Activated CD8-positive, alpha-beta memory T cell treated with anti-CD3 and anti-CD28 coated beads, Interleukin-2, amount 50 U/mL, for 1 hour (primary cell): Measurements from ENCODE around the gene LSAMP.

Source experiments
- DNase-seq: peaks from one replicate; pipeline ENCODE4 v3.0.0-alpha.2; 2020; ENCODE audit errors: extremely low read depth

The LSAMP gene

DNA sequence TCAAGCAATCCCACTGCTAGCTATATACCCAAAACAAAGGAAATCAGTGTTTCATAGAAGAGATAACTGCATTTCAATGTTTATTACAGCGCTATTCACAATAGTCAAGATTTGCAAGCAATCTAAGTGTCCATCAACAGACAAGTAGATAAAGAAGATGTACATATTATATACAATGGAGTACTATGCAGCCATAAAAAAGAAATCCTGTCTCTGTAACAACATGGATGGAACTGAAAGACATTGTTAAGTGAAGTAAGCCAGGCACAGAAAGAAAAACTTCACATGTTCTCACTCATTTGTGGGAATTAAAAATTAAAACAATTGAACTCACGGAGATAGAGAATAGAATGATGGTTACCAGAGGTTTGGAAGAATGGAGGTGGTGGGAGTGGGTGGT is 89.2 kb downstream of the LSAMP start:
- no peak for DNase-seq

DNA sequence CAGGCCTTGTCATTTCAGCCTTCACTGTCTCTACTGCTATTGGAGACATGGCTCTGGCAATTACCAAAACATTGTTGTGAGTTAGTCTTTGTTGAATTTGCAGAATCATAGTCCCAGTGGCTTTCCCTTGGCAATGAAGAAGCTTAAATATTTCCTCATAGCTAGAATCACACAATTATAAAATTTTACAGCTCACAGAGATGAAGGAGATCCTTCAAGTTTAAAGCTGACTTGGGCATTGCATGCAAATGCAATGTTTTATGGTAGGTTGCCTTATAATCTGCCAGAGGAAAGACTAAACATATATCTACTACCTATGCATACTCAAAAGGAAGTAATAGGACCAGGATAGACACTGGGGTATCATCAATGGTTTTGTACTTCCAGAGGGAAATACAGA is 90.9 kb downstream of the LSAMP start:
- no peak for DNase-seq

DNA sequence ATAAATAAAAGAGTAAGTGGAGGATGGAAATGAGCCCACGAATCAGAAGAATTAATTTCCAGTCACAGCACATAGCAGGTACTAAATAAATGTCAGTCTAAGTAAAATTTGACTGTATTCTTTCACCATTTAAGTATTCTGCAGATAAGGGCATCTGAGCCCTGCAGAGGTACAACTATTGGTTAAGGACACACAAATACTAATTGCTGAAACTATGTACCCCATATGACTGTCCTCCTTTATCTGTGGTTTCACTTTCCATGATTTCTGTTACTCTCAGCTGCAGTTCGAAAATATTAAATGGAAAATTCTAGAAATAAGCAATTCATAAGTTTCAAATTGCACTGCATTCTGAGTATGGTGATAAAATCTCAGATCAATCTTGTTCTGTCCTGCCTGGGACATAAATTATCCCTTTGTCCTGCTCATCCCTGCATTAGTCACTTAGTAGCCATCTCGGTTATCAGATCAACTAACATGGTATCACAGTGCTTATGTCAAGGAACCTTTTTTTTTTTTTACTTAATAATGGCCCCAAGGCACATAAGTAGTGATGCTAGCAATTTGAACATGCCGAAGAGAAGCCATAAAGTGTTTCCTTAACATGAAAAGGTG is 95.1 kb downstream of the LSAMP start:
- DNase-seq: no peak

DNA sequence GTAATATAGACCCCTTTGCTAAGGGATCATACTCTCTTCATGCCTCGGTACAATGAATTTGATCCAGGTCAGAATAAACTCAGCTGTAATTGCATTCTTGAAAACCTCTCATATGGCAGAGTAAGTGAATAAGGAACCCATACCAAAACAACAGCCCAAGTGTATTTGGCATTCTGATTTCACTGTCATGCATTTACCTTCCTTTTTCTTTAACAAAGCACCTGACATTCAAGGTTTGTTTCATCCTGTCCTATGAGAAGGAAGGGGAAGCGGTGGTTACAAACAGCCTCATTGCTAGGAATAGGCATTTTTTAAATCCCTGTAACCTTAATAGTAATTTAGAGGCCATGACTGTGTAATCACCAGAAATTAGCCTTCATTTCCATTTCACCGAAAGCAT is 97.1 kb downstream of the LSAMP start:
- no peak for DNase-seq

DNA sequence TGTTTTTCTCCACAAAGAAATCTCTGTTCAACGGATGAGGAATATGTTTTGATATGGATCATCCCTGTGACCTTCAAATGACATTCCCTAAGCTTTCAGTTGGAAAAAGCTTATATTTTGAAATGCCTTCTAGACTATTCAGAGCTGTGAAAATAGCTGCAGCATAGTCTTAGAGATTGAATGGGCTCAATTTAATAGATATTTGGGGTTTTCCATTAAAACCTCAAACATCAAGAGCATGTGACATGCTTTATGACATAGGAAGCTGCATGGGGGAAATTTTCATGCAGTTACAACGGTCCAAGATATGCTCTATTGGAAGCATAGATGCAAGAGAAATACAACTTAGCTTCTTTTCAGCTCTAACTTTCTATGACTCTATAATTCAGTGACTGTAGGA is 102.8 kb downstream of the LSAMP start:
- DNase-seq: no peak

DNA sequence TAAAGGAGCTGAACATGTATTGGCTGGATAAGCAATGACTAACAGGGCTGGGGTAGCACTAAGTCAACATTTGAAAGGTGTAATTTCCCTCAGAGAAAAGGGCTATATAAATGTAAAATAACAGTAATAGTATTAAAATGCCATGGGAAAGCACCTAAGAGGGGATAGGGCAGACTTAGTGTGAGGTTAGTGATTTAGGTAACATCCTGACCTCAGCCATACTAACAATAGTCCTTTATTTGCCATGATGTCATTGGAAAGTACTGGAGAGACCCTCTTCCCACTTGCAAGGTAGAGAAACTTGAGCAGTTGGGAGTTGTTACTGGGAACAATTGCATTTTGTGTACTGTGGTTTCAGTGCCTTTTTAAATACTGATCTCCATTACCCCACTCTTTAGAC is 103.4 kb downstream of the LSAMP start:
- no peak for DNase-seq

DNA sequence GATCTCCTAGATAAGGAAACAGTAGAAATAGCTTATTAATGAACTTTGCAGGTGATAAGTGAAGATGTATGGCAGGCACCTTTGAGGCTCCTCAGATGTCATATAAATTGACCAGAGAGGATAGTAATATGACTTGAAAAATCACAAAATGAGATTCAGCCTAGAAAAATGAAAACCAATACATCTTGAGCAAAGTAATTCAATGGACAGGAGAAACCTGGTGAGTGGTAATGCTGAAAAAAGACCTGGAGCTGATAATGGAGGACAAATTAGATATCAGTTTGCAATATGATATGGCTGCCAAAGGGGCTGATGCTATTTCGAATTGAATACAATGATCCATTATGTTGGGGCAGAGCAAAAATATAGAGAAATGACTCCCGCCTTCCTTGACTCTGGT is 103.9 kb downstream of the LSAMP start:
- no peak for DNase-seq

DNA sequence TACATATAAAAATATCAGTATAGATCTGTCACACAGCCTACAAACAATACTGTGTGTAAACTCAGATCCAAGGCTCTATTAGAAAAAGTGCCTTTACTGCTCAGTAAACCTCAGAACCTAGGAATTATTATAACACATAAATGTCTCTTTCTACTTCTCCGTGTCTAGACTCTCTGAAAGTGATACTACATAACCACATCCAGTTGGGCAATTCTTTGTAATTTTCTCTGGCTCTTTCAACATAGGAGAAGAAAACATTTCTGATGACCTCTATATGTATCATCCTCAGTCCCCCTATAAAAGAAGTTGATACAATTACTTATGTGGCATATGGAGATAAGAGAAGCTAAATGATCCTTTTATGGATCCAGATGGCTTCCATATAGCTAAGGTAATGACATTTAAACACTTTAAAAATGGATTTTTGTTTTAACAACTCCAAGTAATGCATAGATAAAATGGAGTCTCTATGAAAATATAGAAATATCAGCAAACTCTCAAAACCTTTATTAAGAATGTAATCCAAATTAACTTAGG is 104.5 kb downstream of the LSAMP start:
- DNase-seq: no peak

DNA sequence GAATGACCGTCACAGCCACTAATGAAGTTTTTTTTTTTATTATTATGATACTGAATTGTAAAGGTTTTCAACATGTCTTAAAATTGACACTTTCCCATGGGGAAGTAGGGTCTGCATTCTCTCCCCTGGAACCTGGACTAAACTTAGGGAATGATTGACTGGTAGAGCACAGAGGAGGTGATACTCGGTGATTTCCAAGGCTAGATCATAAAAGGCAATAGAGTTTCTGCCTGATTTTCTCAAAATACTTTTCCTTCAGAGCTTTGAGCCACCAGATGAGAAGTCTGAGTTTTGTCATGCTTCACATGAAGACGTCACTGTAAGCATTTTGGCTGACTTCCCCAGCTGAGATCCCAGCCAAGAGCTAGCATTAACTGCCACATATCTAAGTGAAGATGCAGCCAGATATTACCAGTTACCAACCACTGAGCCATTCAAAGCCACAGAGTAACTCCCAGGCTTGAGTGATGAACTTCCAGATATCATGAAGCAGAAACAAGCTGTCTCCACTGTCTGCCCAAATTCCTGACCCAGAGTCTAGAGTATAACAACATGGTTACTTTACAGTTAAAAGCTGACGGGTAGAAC is 105.8 kb downstream of the LSAMP start:
- no peak for DNase-seq

DNA sequence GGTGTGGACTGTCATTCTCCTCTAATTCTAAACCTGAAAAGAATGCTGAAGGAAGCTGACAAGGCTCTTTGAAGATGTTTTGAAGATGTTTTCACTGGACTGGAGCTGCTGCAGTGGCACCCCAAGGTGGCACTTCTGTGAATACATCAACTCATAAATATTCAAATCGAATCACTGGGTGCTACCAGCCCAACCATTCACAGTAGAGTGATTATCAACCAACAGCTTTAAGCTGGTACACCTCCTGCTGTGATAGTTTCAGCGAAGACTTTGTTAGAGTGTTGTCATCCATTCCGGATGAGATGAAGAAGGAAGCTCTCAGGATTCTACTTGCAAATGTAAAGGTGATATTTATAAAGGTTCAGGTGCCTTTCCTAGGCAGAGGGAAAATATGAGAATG is 106.6 kb downstream of the LSAMP start:
- no peak for DNase-seq

DNA sequence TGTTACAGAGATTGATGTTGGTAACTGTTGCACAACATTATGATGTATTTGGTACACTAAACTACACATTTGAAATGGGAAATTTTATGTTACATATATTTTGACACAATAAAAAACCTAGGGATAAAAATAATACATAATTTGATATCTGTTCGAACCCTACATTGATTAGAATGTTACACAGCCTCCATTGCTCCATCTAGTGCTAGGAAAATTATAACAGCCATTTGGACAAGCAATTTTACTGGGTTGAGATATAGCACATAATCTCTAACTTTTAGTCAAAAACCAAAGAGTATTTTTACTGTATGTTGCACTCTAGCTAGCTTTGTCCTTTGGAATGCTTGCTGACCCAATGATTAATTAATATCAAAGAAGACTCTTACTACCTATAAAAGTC is 108.1 kb downstream of the LSAMP start:
- DNase-seq: no peak

DNA sequence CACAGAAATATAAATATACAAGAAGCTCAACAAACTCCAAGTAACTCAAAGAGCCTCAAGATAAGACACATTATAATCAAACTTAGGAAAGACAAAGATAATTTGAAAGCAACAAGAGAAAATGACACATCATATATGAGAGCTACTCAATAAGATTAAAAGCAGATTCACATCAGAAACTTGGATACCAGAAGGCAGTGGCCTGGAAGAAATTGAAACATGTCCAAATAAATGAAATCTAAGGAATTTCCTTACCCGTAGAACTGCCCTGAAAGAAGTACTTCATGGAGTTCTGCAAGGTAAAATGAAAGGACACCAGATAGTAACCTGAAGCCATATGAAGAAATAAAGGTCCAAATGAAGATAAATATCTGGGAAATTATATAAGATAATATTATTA is 113.9 kb downstream of the LSAMP start:
- no peak for DNase-seq

DNA sequence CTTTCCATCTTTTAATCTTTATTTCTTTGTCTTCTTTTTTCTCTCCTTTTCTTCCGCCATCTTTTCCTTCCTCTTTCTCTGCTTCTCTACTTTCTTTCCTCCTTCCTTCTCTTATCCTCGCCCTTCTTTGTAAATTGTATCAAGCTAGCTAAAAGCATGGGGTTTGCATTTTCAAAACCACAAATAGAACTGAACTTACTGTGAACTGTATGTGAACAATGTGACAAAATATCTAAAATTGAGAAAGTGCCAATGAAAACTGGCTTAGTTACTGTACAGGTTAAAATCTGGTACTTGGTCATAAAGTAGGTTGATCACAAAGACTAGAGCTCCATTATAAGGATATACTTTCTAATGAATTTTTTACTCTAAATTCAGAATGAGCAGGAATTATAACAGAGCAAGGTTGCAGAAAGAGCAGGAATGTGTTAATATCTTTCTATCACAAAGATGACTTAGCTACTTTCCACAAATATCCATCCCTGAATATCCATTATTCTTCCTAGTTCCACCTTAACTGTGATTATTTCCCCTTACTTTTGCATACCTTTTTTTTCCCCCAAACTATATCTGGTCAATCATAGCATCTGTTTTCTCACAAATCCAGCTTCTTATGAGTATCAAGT is 122.4 kb downstream of the LSAMP start:
- DNase-seq: no peak

DNA sequence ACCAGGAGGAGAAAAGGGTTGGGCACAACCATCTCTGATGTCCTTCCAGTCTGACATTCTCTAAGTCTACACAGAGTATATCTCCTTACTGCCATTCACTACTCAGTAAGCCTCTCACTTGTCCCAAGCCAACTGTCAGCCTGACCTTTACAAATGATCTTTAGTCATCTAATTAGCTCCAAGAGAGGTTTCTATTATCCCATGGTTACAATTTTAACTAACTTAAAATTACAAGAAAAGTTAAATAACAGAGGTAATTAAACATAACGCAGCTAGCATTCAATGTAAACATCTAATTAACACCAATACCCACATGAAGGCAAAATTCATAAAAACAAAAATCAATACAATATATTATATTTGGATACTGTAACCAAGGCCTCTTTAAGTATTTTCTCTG is 126.9 kb downstream of the LSAMP start:
- no peak for DNase-seq

DNA sequence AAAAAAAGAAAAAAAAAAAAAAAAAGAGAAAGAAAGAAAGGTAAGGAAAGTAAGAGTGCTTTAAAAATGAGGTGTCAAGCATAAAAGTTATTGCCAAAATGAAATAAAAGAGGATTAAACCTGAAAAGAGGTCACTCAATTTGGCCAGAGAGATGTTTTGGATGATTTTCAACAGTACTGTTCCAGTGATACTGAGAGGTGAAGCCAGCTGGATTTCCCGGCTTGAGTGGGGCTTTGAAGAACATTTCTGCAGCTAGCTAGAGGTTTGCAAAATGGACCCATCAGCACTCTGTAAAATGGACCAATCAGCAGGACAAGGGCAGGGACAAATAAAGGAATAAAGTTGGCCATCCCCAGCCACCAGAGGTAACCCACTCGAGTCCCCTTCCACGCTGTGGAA is 128.5 kb downstream of the LSAMP start:
- no peak for DNase-seq

DNA sequence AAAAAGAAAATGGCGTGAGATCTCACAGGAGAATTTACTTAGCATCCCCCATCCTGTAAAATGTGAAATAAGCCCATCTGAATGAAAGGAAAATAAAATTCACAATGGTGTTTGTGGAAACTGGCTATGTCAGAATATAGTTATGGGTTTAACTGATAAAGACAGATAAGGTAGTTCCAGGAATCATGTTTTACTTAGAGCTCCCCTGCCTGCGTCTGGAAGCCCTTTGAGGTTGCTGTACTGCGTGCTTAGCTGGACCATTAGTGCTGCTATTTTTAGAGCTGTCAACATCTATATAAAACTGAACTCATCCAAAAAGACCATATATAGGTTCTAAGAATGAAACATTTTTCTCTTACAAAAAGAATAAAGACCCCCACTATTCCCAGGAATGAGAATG is 130.8 kb downstream of the LSAMP start:
- DNase-seq: no peak

DNA sequence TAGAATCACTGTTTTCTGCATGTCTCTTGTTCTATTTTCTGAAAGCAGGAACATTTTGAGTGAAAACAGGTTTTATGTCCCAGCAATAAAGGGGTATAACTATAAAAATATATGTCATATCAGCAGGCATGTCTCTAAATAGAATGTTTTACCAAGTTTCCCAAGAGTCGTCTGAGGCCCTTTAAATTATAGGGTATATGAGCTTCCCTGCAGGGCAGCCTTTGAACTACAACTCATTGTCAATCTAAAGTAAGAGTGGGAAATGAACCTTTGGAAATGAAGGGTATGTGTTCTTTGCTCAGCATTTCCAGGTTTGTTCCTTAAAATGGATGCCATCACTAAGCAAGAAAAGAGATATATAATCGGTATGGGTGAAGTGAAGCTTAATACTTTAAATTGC is 138.6 kb downstream of the LSAMP start:
- no peak for DNase-seq

DNA sequence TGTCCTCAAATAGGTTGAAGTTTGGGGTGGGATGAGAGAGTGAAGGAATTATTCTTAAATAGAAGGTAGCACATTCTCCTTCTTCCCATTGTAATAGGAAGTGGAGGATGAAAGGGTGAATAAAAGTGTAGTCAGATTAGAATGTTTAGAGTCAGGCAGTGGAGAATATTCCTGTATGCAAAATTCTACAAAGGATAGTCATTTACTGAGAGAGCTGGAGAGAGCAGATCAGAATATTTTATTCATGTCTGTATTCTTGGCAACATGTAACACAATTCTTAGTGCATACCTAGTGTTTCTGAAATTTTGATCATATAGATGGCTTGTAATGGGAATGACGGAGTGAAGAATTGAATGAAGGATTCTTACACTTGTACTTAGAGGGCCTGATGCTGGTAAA is 139.1 kb downstream of the LSAMP start:
- DNase-seq: no peak

DNA sequence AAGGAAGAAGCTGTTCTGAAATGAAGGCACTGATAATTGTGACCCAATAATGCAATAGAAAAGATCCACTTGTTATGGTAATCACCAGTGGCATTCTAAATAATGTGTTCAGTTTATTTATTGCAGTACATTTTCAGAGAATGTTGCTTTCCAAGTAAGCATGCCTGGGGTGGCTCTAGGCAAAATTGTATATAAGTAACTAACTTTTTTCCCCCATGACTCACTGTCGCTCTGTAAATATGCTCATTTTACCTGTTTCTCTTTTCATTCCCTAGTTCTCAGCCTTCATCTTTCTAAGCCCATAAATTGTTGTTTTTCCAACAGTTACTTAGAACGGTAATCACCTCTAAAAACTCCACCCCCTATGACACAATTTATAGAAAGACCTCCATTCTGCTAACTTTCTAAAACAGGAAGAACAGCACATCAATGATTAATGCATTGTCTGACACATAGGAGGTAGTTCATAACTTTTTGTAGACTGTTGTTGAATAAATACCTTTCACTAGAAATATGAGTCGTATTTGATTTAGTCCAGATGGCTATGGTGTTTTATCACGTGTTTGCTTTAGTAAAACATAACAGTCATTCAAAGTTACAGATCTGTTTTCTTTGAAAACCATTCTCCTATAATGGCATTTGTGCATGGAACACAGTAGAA is 143.1 kb downstream of the LSAMP start:
- DNase-seq: no peak

DNA sequence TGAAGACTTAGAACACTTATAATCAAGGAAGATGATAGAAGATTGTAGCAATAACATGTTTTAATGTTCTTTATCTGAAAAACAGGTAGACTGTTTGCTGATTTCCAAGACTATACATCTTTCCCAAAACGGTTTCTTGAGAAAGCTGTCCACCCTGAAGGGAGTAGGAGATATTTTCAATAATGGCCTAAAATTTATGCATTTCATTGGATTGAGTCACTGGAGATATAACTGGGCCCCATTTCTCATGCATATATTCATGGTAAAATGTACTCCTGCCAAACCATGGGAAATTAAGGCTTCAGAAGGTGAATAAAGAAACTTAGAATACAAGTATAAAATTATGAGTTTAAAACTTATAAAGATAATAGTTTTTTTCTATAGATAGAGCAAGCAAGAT is 143.9 kb downstream of the LSAMP start:
- no peak for DNase-seq

DNA sequence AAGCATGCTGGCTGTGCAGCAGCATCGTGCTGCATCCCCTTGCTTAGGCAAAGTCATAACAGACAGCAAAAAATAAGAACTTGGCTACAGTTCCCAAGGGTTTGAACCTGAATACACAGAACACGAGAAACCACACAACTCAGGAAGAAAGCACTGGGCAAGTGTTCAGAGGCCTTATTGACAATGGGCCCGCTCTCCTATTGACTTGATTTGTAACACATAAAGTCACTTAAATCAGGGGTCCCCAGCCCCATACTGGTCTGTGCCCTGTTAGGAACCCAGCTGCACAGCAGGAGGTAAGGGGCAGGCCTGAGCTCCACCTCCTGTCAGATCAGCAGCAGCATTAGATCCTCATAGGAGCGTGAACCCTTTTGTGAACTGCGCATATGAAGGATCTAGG is 145.1 kb downstream of the LSAMP start:
- no peak for DNase-seq

DNA sequence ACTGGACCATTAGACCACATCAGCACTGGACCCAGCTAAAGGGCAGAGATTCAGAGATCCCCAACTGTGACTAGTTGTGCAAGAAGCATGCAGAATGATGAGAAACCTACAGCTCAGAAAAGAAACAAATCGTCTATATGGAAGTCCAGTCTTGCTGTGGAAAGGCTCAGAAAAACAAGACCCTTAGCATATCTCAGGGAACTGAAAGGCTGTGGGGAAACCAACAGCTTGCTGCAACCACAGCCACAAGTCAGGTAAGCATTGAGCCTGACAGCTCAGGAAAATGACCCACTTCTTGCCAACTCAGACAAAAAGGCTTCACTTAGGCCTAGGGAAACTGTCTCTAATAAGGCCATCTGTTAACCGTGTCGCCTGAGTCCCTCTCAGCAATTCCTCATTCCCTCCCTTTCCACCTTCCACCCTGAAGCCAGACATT is 145.6 kb downstream of the LSAMP start:
- no peak for DNase-seq

DNA sequence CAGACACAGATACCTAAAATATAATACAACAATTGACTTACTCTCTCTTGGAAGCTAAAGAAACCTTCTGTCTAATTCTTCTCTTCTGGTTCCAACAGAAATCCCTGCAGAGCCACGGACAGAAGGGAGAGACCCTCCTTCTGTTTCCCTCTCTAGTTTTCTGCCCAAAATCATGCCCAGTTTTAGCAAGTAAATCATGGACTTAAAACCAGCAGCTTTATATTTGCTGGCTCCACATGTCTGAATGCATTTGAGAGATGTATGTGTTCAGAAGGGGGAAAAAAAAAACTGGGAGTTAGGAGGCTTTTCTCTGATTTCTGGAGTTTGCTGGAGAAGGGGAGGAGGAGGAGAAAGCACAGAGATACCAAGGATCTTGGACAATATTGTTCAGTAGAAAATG is 147.1 kb downstream of the LSAMP start:
- DNase-seq: no peak
